ENCODE data around the gene USP30. TPM values are rescaled to one million over a fixed set of nuclear protein-coding genes. Genes with fewer than 3 reads are reported as not detected.

Gene USP30
- total RNA-seq, 3 donors from 2014 or later, result 18.2 to 32.0 (median 26.9) TPM

DNA sequence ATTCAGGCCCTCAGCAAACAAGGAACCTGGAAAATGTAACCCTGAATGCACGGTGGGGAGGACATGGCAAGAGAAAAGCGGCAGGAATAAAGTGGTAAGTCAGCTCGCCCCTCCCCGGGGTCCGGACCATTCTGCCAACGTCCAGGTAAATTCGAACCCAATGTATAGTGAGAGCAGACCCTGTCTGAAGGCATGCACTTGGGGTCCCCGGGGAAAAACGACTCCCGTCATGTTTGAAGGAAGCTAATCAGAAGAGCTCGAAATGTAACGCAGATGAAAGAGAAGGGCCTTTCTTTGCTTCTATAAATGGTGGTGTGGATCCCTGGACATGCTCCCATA is 64.2 kb downstream of the USP30 start:
- TF ChIP-seq, protein P1, sequence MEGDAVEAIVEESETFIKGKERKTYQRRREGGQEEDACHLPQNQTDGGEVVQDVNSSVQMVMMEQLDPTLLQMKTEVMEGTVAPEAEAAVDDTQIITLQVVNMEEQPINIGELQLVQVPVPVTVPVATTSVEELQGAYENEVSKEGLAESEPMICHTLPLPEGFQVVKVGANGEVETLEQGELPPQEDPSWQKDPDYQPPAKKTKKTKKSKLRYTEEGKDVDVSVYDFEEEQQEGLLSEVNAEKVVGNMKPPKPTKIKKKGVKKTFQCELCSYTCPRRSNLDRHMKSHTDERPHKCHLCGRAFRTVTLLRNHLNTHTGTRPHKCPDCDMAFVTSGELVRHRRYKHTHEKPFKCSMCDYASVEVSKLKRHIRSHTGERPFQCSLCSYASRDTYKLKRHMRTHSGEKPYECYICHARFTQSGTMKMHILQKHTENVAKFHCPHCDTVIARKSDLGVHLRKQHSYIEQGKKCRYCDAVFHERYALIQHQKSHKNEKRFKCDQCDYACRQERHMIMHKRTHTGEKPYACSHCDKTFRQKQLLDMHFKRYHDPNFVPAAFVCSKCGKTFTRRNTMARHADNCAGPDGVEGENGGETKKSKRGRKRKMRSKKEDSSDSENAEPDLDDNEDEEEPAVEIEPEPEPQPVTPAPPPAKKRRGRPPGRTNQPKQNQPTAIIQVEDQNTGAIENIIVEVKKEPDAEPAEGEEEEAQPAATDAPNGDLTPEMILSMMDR (IDR thresholded peaks at IDR 0.05), result no peak
- Histone ChIP-seq H3K9me3 (no peaks in the 10 kb centered on the region), H3K4me3 (no peak overlapping the region), H3K4me1 (ENCODE audit: low read depth) (peaks cover 31% of the 10 kb centered on the region), H3K36me3 (ENCODE audit: low read depth) (no peaks in the 10 kb centered on the region)
- ATAC-seq (no peak), DNase-seq (no peak)
- intact Hi-C loops (cut with DNase I, micrococcal nuclease), result no loop called here

DNA sequence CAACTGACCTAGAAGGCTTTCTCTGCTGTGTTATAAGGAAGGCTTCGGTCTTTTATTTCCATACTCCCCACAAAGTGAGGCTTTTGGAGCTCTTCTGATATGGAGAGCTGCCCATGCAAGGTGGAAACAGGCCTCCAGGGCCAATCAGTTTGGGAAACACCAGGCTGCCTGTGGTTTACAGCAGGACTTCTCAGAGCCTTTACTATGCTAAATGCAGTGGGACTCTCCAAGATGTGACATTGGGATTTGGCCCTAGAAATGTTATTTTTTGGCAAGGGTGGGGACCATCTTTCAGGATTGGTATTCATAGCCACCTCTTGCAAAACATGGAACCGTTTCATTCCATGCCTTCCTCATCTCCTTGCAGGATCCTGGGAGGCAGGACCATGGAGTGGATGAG is 67.7 kb downstream of the USP30 start:
- H3K4me3 ChIP-seq, result no peak overlapping the region
- no peaks in the 10 kb centered on the region for H3K9me3 ChIP-seq
- no peak for DNase-seq
- H3K36me3 ChIP-seq (ENCODE audit: low read depth), result no peaks in the 10 kb centered on the region
- ATAC-seq, result no peak
- TF ChIP-seq, protein P1 (IDR thresholded peaks at IDR 0.05), result no peak
- peaks cover 14% of the 10 kb centered on the region for H3K4me1 ChIP-seq (ENCODE audit: low read depth)
- intact Hi-C loops (cut with DNase I, micrococcal nuclease), result no loop called here

DNA sequence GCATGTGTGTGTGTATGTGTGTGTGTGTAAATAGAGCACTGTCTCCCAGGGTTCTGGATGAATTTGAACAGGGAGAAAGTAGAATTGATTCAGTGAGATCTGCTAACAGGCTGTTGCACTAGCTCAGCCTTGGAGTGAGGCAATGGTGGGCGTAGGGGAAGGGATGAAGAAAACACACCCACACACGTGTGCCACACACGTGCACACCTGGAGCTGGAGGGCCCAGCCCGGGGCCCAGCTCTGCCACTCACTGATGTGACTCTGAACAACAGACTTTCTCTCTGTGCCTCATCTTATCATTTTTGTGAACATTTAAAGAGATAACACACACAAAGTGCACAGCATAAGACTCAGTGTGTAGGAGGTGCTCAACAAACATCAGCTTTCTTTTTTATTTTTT is 68.2 kb downstream of the USP30 start:
- no peak for DNase-seq
- intact Hi-C loops (cut with DNase I, micrococcal nuclease), result no loop called here
- H3K4me1 ChIP-seq (ENCODE audit: low read depth), result peaks cover 10% of the 10 kb centered on the region

DNA sequence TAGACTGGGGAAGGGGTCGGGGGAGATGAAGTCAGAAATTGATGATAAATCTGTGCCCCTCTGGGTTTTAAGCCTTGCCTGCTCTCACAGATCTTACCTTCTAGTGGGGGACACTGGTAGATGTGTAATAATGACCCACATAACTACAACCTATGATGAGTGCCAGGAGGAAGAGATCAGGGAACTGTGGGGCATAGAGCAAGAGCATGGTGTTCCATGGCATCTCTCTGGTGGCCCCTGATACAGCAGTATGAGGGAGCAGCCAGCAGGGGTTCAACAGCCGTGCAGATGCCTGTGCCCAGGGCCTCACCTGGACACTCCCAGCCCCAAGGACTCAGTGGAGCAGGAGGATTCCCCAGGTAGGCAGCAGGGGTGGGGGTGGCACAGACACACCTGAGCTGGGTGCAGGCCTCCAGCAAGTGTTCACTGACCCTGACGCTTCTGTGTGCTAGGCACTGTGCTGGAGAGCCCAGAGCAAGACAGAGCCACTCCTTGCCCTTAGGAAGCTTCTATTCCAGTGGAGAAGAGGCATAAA is 69.0 kb downstream of the USP30 start:
- DNase-seq, result no peak
- Histone ChIP-seq H3K4me3 (no peak overlapping the region), H3K4me1 (ENCODE audit: low read depth) (peaks cover 3% of the 10 kb centered on the region), H3K36me3 (ENCODE audit: low read depth) (no peaks in the 10 kb centered on the region), H3K9me3 (no peaks in the 10 kb centered on the region)
- TF ChIP-seq, protein P1 (IDR thresholded peaks at IDR 0.05), result no peak
- no peak for ATAC-seq
- intact Hi-C loops (cut with DNase I, micrococcal nuclease), result no loop called here

More for the DNA sequence above, 68.2 kb downstream of the USP30 start:
- TF ChIP-seq, protein P1 (IDR thresholded peaks at IDR 0.05), result no peak
- Histone ChIP-seq H3K4me3 (no peak overlapping the region), H3K9me3 (no peaks in the 10 kb centered on the region), H3K36me3 (ENCODE audit: low read depth) (no peaks in the 10 kb centered on the region)
- no peak for ATAC-seq

DNA sequence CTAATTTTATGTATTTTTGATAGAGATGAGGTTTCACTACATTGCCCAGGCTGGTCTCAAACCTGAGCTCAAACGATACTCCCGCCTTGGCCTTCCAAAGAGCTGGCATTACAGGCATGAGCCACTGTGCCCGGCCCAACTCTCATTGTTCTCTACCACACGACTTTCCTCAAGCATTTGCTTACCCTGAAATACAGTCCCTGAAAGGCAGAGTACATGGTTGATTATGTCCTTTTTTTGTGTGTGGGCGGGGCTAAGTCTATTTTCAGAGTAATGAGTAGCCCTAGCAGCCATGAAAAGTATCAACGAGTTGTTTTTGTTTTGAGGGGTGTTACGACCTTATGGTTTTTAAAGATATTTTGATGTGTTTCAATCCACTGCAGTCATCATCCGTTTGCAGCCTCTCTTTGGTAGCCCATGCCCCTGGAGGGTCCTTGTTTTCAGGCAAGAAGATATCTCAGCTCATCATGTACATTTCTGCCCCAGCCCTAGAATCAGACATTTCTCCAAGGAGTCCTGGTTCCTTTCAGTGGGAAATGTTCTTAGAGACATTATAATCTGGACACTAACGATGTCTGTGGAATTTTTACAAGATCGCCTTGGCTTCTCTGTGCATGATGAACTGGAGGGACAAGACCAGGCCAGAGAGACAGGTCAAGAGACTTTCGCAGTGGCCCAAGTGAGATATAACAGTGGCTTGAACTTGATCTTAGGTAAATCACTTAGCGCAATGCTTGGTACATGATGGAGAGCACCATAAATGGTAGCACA is 72.7 kb downstream of the USP30 start:
- Histone ChIP-seq H3K9me3 (no peaks in the 10 kb centered on the region), H3K4me1 (ENCODE audit: low read depth) (no peaks in the 10 kb centered on the region), H3K36me3 (ENCODE audit: low read depth) (no peaks in the 10 kb centered on the region), H3K4me3 (no peak overlapping the region)
- TF ChIP-seq, protein P1 (IDR thresholded peaks at IDR 0.05), result no peak
- no peak for ATAC-seq
- intact Hi-C loops (cut with DNase I, micrococcal nuclease), result no loop called here
- DNase-seq, result no peak

All from mucosa of descending colon (tissue), 3 donors.